Adipose tissue (tissue), 3 donors: ENCODE data around the gene NELL1. TPM values are rescaled to one million over a fixed set of nuclear protein-coding genes. Genes with fewer than 3 reads are reported as not detected.

Source experiments
- H3K27ac ChIP-seq: one replicate; pipeline ENCODE4 v1.5.1; 2013; ENCODE audit warnings: low read depth, low read length
- WGBS, 3 donors: extraction: QIAGEN DNeasy Blood & Tissue Kit; methylation state at CpG; one replicate each; pipeline ENCODE4 v1.1.7; 2013; 5-methylcytosine and 5-hydroxymethylcytosine counted together
- polyA plus RNA-seq, 3 donors: library from polyadenylated mRNA; stranded (reverse); fragments of 200-250 nt; gene quantifications; one replicate each; pipeline ENCODE4 v1.2.3, GENCODE V29; 2013
- donor health status: healthy with polysubstance abuse.
- donor health status: Bipolar disorder and iron deficiency.
- donor health status: healthy.

NELL1 gene
- polyA plus RNA-seq, 3 donors = 0.03 TPM; not detected in 1

- H3K27ac ChIP-seq = no peak overlapping the region
- 54 to 72% (median 59%) methylated on average over 1 of the region's 1 CpG for WGBS, 3 donors
These were observed 795.8 kb downstream of the NELL1 start for GRCh38 chr11:21465203-21465602.

- WGBS, 3 donors = 68 to 89% (median 81%) methylated on average over 4 of the region's 4 CpGs
- H3K27ac ChIP-seq = no peak overlapping the region
These were observed 796.5 kb downstream of the NELL1 start for GRCh38 chr11:21465920-21466319.

GRCh38 chr11:21470521-21470920 lies 801.1 kb downstream of the NELL1 start:
- H3K27ac ChIP-seq = no peak overlapping the region

GRCh38 chr11:21472261-21472660 lies 802.9 kb downstream of the NELL1 start:
- H3K27ac ChIP-seq = no peak overlapping the region
- WGBS, 3 donors = 36 to 71% (median 66%) methylated on average over 3 of the region's 3 CpGs

GRCh38 chr11:21474529-21474928 lies 805.1 kb downstream of the NELL1 start:
- H3K27ac ChIP-seq = no peak overlapping the region

- WGBS, 3 donors = 62 to 82% (median 75%) methylated on average over 2 of the region's 2 CpGs
- H3K27ac ChIP-seq = no peak overlapping the region
These were observed 805.9 kb downstream of the NELL1 start for GRCh38 chr11:21475276-21475675.

- no peak overlapping the region for H3K27ac ChIP-seq
- 70 to 86% (median 82%) methylated on average over 4 of the region's 4 CpGs for whole genome bisulfite sequencing, 3 donors
These were observed 807.2 kb downstream of the NELL1 start for GRCh38 chr11:21476588-21476987.

- 33 to 60% (median 54%) methylated on average over 2 of the region's 2 CpGs for WGBS, 3 donors
These were observed 810.9 kb downstream of the NELL1 start for GRCh38 chr11:21480240-21480639.

GRCh38 chr11:21481255-21481654 lies 811.9 kb downstream of the NELL1 start:
- H3K27ac ChIP-seq = no peak overlapping the region

More at GRCh38 chr11:21480240-21480639, 810.9 kb downstream of the NELL1 start:
- H3K27ac ChIP-seq = no peak overlapping the region

GRCh38 chr11:21484039-21484438 lies 814.7 kb downstream of the NELL1 start:
- 94 to 96% (median 95%) methylated on average over 4 of the region's 4 CpGs for WGBS, 3 donors

GRCh38 chr11:21485006-21485405 lies 815.6 kb downstream of the NELL1 start:
- WGBS, 3 donors = 70 to 75% (median 74%) methylated on average over 1 of the region's 1 CpG

More at GRCh38 chr11:21484039-21484438, 814.7 kb downstream of the NELL1 start:
- no peak overlapping the region for H3K27ac ChIP-seq

GRCh38 chr11:21485426-21485825 lies 816.0 kb downstream of the NELL1 start:
- 67 to 73% (median 73%) methylated on average over 5 of the region's 5 CpGs for WGBS, 3 donors
- no peak overlapping the region for H3K27ac ChIP-seq

More at GRCh38 chr11:21485006-21485405, 815.6 kb downstream of the NELL1 start:
- H3K27ac ChIP-seq = no peak overlapping the region

GRCh38 chr11:21489416-21490115 lies 820.2 kb downstream of the NELL1 start:
- WGBS, 3 donors = 66 to 78% (median 70%) methylated on average over 2 of the region's 2 CpGs
- H3K27ac ChIP-seq = no peak overlapping the region

GRCh38 chr11:21492931-21493330 lies 823.5 kb downstream of the NELL1 start:
- H3K27ac ChIP-seq = no peak overlapping the region
- WGBS, 3 donors = 58 to 83% (median 63%) methylated on average over 1 of the region's 1 CpG

- H3K27ac ChIP-seq = no peak overlapping the region
- 66 to 88% (median 69%) methylated on average over 4 of the region's 4 CpGs for WGBS, 3 donors
These were observed 825.6 kb downstream of the NELL1 start for GRCh38 chr11:21494946-21495345.

GRCh38 chr11:21495879-21496278 lies 826.5 kb downstream of the NELL1 start:
- no peak overlapping the region for H3K27ac ChIP-seq
- WGBS, 3 donors = 84 to 87% (median 85%) methylated on average over 1 of the region's 1 CpG

- 63 to 94% (median 80%) methylated on average over 1 of the region's 1 CpG for WGBS, 3 donors
- no peak overlapping the region for H3K27ac ChIP-seq
These were observed 831.9 kb downstream of the NELL1 start for GRCh38 chr11:21501245-21501644.

- no peak overlapping the region for H3K27ac ChIP-seq
- WGBS, 3 donors = 71 to 94% (median 84%) methylated on average over 1 of the region's 1 CpG
These were observed 835.7 kb downstream of the NELL1 start for GRCh38 chr11:21505070-21505469.

- H3K27ac ChIP-seq = no peak overlapping the region
- 21 to 27% (median 25%) methylated on average over 2 of the region's 2 CpGs for WGBS, 3 donors
These were observed 842.6 kb downstream of the NELL1 start for GRCh38 chr11:21511835-21512440.

GRCh38 chr11:21514316-21514715 lies 844.9 kb downstream of the NELL1 start:
- no peak overlapping the region for H3K27ac ChIP-seq
- WGBS, 3 donors = 23 to 61% (median 55%) methylated on average over 3 of the region's 3 CpGs
